ENCODE results near the gene NR4A1.

DNA sequence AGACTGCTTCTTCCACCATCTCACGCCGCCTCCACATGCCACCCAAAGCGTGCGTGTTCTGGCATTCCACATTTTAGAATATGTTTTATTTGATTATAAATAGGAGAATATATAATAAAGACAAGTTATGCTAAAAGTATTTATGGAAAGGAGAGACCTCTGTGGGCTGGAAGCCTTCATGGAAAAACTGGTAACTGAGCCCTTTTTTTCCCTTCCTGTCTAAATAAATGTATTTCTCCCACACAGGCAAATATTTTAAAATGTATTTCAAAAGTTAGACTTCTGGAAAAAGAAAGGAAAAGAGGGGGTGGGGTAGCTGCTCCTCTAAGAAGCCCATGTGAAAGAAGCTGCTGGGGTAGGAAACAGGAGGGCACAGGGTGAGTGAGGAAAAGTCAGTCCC lies 16.1 kb upstream of the NR4A1 start:
- TF ChIP-seq, protein P1, sequence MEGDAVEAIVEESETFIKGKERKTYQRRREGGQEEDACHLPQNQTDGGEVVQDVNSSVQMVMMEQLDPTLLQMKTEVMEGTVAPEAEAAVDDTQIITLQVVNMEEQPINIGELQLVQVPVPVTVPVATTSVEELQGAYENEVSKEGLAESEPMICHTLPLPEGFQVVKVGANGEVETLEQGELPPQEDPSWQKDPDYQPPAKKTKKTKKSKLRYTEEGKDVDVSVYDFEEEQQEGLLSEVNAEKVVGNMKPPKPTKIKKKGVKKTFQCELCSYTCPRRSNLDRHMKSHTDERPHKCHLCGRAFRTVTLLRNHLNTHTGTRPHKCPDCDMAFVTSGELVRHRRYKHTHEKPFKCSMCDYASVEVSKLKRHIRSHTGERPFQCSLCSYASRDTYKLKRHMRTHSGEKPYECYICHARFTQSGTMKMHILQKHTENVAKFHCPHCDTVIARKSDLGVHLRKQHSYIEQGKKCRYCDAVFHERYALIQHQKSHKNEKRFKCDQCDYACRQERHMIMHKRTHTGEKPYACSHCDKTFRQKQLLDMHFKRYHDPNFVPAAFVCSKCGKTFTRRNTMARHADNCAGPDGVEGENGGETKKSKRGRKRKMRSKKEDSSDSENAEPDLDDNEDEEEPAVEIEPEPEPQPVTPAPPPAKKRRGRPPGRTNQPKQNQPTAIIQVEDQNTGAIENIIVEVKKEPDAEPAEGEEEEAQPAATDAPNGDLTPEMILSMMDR (IDR thresholded peaks at IDR 0.05), result no peak
- TF ChIP-seq POLR2A (IDR thresholded peaks at IDR 0.05), result no peak
